Muscle of leg (tissue), 11 donors: ENCODE results near the gene MDH1B. TPM values are rescaled to one million over a fixed set of nuclear protein-coding genes. Genes with fewer than 3 reads are reported as not detected.

Experiments
- DNase-seq: peaks from one replicate; pipeline ENCODE4 v3.0.0; 2013
- H3K27ac ChIP-seq: one replicate; pipeline ENCODE4 v1.5.1; 2013; ENCODE audit warnings: mild to moderate bottlenecking, low read length, control low read depth
- H3K27me3 ChIP-seq: one replicate; pipeline ENCODE4 v1.6.1; 2013; ENCODE audit warnings: low read length; ENCODE audit not compliant: control insufficient read depth, insufficient read depth
- H3K36me3 ChIP-seq: one replicate; pipeline ENCODE4 v1.6.1; 2013; ENCODE audit warnings: low read length; ENCODE audit not compliant: control insufficient read depth, insufficient read depth
- H3K4me1 ChIP-seq: one replicate; pipeline ENCODE4 v1.6.1; 2013; ENCODE audit warnings: low read length; ENCODE audit not compliant: control insufficient read depth, insufficient read depth
- H3K4me3 ChIP-seq: one replicate; pipeline ENCODE4 v1.5.1; 2013; ENCODE audit warnings: low read length, control low read depth
- H3K9me3 ChIP-seq: replicated peaks from 2 replicates; pipeline ENCODE4 v1.6.1; 2013; ENCODE audit warnings: low read depth, low read length; ENCODE audit not compliant: control insufficient read depth
- WGBS: methylation state at CpG from one replicate; pipeline ENCODE4 v1.1.5; 2013; ENCODE audit warnings: missing lambda C conversion rate; ENCODE audit not compliant: insufficient coverage; 5-methylcytosine and 5-hydroxymethylcytosine counted together
- polyA plus RNA-seq, 8 donors: library from polyadenylated mRNA; unstranded; fragments of 120-200 nt; gene quantifications; one replicate each; pipeline versions ENCODE4 v1.2.1 to v1.2.3, GENCODE V29; 2013; ENCODE audit warnings: inconsistent platforms in 1 of 8, low replicate concordance in 1 of 8; ENCODE audit not compliant: insufficient read length in 8 of 8, insufficient read depth in 1 of 8
- total RNA-seq: library from RNA; stranded (reverse); fragments of 120-200 nt; gene quantifications from one replicate; pipeline ENCODE4 v1.2.4, GENCODE V29; 2013

The MDH1B gene
- total and polyA plus RNA-seq, 9 donors, result 0.23 to 0.69 (median 0.43) TPM

DNA sequence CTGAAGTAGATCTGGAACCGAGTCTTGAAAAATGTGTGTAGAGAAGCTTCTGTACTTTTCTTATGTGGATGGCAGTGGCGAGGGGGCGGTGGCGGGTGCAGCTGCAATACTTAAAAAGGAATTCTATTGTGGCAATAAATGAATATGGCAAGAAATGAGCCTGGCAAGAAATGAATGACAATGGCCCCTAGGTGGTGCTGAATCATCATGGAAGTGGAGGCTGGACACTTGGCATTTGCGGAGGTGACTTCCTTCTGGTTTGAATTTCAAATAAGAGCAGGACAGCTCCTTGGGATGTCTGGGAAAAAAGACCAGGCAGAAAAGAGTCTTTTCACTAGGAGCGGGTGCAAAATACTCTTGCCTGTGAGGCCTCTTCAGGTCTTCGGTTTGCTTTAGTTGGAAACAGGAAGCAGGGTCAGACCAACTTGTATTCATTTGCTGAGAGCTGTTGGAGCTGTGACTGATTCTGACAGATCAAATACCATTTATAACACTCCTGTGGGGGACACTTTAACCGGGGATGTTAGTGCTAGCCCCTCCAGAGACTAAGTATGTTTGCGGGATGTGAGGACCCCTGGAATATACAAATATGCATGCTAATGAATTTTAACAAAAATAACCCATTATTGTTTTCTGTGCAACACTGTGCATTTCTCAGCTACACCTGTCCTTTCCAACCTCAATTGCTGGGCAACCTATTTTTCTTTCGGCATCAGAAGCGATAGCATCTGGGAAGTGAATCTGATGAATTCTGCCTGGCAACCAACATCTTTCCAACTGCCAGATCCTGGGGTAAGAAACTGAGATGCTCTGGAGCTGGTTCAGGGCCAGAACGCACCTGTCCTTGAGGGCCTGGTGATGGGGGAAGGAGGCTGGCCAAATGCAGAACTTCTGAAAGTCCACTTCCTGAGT is 35.6 kb upstream of the MDH1B start:
- WGBS, result 21% methylated on average over 7 of the region's 12 CpGs

DNA sequence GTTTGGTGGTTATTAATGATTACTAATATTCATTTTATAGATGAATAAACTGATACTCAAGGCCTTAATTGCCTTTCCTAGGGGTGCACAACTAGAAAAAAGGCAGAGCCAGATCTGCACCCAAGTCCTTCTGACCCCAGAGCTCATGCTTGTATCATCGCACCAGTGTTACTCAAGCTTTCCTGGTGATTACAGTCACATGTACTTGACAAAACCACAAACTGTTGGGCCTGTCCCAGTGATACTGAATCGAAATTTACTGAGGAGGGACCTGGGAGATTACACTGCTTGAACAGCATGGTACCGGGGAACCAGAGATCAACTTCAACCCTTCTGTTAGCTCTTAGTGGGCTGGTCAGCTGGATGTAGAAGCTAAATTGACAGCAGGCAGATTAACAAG is 34.0 kb upstream of the MDH1B start:
- WGBS, result 86% methylated on average over 1 of the region's 3 CpGs
- Histone ChIP-seq H3K27ac (no peak overlapping the region), H3K4me1 (peaks cover 11% of the 10 kb centered on the region)

More for the DNA sequence above, 35.6 kb upstream of the MDH1B start:
- H3K4me3 ChIP-seq, result no peak overlapping the region
- DNase-seq, result peak; percentile 93
- no peaks in the 10 kb centered on the region for H3K9me3 ChIP-seq
- H3K27me3 ChIP-seq, result no peaks in the 10 kb centered on the region
- no peak overlapping the region for H3K27ac ChIP-seq
- peaks cover 4% of the 10 kb centered on the region for H3K36me3 ChIP-seq
- H3K4me1 ChIP-seq, result peaks cover 15% of the 10 kb centered on the region

DNA sequence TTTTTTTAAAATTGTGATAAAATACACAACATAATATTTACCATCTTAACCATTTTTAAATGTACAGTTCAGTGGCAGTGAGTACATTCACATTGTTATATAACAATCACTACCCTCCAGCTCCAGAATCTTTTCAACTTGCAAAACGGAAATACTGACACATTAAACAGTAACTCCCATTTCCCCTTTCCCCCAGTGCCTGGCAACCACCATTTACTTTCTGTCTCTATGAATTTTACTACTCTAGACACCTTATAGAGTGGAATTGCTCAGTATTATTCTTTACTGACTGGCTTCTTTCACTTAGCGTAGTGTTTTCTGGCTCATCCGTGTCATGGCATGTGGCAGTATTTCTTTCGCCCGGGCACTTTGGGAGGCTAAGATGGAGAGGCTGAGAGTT is 32.9 kb upstream of the MDH1B start:
- no CpG with 5 or more reads among the region's 5 CpGs for WGBS
- no peaks in the 10 kb centered on the region for H3K9me3 ChIP-seq
- peak; percentile 55 for DNase-seq
- H3K27ac ChIP-seq, result peak overlapping the region; percentile 66
- peaks cover 7% of the 10 kb centered on the region for H3K36me3 ChIP-seq
- H3K4me3 ChIP-seq, result no peak overlapping the region
- H3K27me3 ChIP-seq, result no peaks in the 10 kb centered on the region
- H3K4me1 ChIP-seq, result peaks cover 11% of the 10 kb centered on the region

More for the DNA sequence above, 34.0 kb upstream of the MDH1B start:
- Histone ChIP-seq H3K36me3 (peaks cover 7% of the 10 kb centered on the region), H3K4me3 (no peak overlapping the region), H3K27me3 (no peaks in the 10 kb centered on the region), H3K9me3 (no peaks in the 10 kb centered on the region)
- no peak for DNase-seq

DNA sequence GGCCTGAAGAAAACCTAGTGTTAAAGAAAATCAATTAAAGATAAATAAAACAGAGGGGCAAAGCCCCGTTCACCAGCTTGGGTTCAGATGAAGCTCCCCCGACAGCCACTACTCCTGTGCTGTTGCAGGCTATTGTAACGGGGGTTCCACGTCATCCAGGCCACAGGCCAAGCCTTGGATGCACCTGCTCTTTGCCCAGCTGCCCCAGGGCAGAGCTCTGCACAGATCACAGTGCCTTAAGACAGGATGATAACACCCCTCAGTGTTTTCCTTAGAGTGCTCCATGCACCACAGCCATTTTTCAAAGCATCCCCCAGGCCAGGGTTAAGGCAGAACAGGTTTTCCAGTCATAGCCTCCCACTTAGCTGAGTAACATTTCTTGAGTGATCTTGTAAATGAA is 32.2 kb upstream of the MDH1B start:
- no peak for DNase-seq
- Histone ChIP-seq H3K27me3 (no peaks in the 10 kb centered on the region), H3K9me3 (no peaks in the 10 kb centered on the region), H3K4me1 (peaks cover 11% of the 10 kb centered on the region), H3K4me3 (no peak overlapping the region), H3K27ac (peak overlapping the region; percentile 37), H3K36me3 (peaks cover 11% of the 10 kb centered on the region)
- WGBS, result 72% methylated on average over 4 of the region's 4 CpGs

DNA sequence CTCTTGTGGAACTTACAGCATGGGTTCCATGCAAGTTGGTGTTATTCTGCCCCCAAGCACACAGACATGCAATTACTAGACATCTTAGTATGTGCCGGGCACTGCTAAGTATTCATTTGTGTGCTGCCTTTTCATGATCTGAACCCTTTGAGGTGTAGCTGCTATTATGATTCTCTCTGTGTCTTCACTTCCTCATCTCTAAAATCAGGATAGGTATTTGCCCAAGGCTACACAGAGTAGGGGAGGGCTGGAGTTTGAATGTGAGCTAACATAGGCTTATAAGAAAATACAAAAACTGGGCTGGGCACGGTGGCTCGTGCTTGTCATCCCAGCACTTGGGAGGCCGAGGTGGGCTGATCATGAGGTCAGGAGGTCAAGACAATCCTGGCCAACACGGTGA is 27.5 kb upstream of the MDH1B start:
- Histone ChIP-seq H3K4me1 (peaks cover 3% of the 10 kb centered on the region), H3K4me3 (no peak overlapping the region), H3K36me3 (peaks cover 26% of the 10 kb centered on the region), H3K27me3 (no peaks in the 10 kb centered on the region), H3K27ac (no peak overlapping the region), H3K9me3 (no peaks in the 10 kb centered on the region)
- DNase-seq, result no peak
- WGBS, result no CpG with 5 or more reads among the region's 5 CpGs

DNA sequence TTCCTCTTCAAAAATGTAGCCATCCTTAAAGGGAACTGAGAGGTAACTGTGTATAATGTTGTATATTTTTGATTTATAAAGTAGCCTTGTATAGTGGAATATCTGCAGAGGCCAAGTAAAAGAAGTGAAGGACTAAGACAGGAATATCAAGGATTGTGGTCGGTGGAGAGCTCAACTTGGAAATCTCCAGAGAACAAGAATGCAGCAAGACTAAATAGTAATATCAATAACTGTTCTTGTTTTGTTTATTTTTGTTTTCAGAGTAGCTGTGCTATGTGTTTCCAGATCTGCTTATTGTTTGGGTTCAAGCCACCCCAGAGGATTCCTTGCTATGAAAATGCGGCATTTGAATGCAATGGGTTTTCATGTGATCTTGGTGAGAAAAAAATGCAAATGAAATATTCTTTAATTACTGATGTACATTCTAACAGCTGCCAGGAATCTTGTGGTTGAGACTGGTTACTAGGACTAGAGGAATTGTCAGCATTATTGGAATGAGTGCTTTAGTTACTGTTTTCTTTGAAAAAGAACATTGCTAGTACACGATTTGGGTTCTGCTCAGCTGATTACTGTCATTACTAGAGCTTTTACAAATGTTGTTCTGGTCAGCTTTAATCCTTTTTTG is 25.3 kb upstream of the MDH1B start:
- Histone ChIP-seq H3K27me3 (no peaks in the 10 kb centered on the region), H3K27ac (no peak overlapping the region), H3K4me1 (no peaks in the 10 kb centered on the region), H3K4me3 (no peak overlapping the region), H3K9me3 (no peaks in the 10 kb centered on the region), H3K36me3 (peaks cover 32% of the 10 kb centered on the region)
- WGBS, result no CpG with 5 or more reads among the region's 3 CpGs
- DNase-seq, result no peak

DNA sequence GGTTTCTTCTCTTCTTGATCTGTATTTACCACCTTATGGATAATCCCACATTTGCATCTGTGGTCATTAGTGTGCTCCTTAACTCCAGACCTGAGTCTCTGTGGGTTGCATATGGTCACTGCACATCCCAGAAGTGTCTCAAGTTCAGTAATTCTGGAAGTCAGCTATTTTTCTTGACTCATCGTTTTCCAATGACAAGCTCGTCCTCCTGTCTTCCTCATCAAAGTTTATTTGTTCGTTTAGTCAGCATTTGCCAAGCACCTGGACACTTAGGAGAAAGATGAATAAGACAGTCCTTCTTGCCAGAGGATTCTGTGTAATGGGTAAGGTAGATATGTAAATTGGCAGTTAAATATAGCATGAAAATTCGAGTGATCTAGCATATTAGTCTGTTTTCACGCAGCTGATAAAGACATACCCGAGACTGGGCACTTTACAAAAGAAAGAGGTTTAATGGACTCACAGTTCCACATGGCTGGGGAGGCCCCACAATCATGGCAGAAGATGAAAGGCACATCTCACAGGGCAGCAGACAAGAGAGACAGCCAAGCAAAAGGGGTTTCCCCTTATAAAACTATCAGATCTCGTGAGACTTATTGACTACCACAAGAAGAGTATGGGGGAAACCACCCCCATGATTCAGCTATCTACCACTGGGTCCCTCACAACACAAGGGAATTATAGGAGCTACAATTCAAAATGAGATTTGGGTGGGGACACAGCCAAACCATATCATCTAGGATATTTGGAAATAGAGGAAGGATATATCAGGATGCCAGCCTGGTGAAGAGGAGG is 19.6 kb upstream of the MDH1B start:
- H3K4me3 ChIP-seq, result no peak overlapping the region
- peaks cover 7% of the 10 kb centered on the region for H3K9me3 ChIP-seq
- no peaks in the 10 kb centered on the region for H3K4me1 ChIP-seq
- 90% methylated on average over 4 of the region's 7 CpGs for WGBS
- DNase-seq, result no peak
- H3K27me3 ChIP-seq, result no peaks in the 10 kb centered on the region
- H3K27ac ChIP-seq, result no peak overlapping the region
- H3K36me3 ChIP-seq, result peaks cover 53% of the 10 kb centered on the region

DNA sequence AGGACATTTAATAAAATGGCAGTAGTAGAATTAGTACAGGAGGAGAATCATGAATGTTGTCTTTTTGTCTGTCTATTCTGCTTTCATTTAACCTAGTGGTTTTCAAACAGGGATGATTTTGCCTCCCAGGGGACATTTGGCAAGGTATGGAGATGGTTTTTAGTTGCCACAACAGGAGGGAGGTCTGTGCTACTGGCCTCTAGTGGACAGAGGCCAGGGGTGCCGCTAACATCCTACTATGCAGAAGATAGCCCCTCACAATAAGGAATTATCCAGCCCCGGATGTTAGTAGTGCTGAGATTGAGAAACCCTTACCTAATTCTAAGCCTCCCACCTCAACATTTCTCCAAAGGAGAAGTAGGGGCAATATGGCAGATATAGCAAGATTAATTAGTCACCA is 18.6 kb upstream of the MDH1B start:
- no peak overlapping the region for H3K27ac ChIP-seq
- peaks cover 53% of the 10 kb centered on the region for H3K36me3 ChIP-seq
- WGBS, result no CpG with 5 or more reads among the region's 2 CpGs

DNA sequence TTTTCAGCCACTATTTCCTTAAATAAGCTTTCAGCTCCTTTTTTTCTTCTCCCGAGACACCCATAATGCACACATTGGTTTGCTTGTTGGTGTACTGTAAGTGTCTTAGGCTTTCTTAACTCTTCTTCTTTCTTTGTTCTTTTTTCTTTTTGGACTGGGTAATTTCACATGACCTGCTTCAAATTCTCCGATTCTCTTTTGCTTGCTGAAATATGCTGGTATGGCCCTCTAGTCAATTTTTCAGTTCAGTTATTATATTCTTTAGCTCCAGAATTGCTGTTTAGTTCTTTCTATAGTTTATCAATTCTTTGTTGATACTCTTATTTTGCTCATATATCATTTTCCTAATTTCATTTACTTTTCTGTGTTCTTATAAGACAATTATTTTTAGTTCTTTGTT is 15.5 kb upstream of the MDH1B start:
- H3K36me3 ChIP-seq, result peaks cover 43% of the 10 kb centered on the region
- no peak overlapping the region for H3K27ac ChIP-seq
- no peaks in the 10 kb centered on the region for H3K27me3 ChIP-seq
- DNase-seq, result no peak
- WGBS, result no CpG with 5 or more reads among the region's 2 CpGs
- no peak overlapping the region for H3K4me3 ChIP-seq
- H3K4me1 ChIP-seq, result no peaks in the 10 kb centered on the region
- peaks cover 10% of the 10 kb centered on the region for H3K9me3 ChIP-seq

More for the DNA sequence above, 18.6 kb upstream of the MDH1B start:
- Histone ChIP-seq H3K9me3 (peaks cover 8% of the 10 kb centered on the region), H3K27me3 (no peaks in the 10 kb centered on the region), H3K4me3 (no peak overlapping the region), H3K4me1 (no peaks in the 10 kb centered on the region)
- DNase-seq, result no peak

DNA sequence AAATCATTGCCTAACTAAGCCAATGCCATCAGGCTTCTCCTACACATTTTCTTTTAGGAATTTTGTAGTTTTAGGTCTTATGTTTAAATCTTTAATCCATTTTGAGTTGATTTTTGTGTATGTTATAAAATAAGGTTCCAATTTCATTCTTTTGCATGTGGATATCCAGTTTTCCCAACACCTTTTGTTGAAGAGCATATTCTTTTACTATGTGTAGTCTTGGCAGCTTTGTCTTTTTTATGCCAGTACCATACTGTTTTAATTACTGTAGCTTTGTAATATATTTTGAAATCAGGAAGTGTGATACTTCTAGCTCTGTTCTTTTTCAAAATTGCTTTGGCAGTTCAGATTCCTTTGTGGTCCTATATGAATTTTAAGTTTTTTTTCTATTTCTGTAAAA is 11.3 kb upstream of the MDH1B start:
- peaks cover 10% of the 10 kb centered on the region for H3K9me3 ChIP-seq
- no peaks in the 10 kb centered on the region for H3K4me1 ChIP-seq
- H3K36me3 ChIP-seq, result peaks cover 19% of the 10 kb centered on the region
- no peak overlapping the region for H3K4me3 ChIP-seq
- H3K27me3 ChIP-seq, result no peaks in the 10 kb centered on the region
- H3K27ac ChIP-seq, result no peak overlapping the region
- DNase-seq, result no peak
